Fibroblast of skin of abdomen (primary cell): ENCODE measurements around the gene PACC1.
"Not testable (repeated sequence)": the region's sequence is repeated elsewhere in the genome, so short reads cannot be mapped to it uniquely, and the experiment has no call there.

Source experiments
- DNase-seq: peaks from one replicate; pipeline ENCODE4 v3.0.0-alpha.2; 2013

PACC1 gene

DNA sequence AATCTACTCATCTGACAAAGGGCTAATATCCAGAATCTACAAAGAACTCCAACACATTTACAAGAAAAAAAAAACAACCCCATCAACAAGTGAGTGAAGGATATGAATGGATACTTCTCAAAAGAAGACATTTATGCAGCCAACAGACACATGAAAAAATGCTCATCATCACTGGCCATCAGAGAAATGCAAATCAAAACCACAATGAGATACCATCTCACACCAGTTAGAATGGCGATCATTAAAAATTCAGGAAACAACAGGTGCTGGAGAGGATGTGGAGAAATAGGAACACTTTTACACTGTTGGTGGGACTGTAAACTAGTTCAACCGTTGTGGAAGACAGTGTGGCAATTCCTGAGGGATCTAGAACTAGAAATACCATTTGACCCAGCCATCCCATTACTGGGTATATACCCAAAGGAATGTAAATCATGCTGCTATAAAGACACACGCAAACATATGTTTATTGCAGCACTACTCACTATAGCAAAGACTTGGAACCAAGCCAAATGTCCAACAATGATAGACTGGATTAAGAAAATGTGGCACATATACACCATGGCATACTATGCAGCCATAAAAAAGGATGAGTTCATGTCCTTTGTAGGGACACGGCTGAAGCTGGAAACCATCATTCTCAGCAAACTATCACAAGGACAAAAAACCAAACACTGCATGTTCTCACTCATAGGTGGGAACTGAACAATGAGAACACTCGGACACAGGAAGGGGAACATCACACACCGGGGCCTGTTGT, 18.8 kb downstream of the PACC1 start:
- DNase-seq = not testable (repeated sequence)

DNA sequence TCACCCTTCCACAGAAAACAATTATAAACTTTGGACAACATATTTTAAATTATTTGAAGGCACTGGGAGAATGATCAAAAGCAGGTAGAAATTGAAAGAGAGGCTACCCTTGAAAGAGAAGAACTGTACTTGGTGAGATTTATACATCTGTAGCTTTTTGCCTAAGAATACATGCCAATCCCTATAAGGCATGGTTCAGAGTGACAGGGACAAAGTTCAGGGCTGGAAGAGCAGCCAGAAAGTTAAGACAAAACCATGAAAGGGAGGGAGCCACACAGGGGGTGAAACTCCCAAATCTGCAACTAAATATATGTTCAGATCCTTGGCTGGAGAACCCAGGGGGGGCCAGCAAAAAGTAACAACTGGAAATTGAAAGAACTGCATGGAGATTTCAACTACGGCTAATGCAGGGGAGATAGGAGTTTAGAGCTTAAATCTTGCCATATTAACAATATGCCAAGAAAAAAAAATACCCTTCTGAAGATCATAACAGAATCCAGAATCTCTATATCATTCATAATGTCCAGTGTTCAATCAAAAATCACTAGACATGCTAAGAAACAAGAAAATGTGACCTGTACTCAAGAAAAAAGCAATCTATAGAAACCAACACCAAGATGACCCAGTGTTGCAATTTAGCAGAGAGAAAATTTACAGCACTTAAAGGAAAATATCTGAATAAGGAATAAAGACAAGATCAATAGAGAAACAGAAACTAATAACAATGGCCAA, 25.5 kb downstream of the PACC1 start:
- DNase-seq = no peak

DNA sequence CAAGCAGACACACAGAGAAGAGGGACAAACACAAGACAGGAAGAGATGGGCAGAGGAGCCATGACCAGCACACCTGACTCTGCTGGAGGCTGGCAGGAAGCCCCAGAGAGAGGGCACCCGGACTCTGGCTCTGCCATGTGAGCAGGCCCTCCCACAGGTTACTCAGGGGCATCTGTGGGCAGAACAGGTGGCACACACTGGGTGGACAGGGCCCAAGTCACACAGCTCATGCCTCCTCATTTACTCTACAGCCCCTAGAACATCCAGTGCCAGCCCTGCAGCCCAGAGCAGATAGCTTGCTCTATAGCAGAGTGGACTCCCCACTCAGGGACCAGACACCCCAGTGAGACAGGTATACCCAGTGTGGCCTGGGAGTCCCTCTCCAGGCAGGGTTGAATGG, 28.7 kb downstream of the PACC1 start:
- DNase-seq = no peak

DNA sequence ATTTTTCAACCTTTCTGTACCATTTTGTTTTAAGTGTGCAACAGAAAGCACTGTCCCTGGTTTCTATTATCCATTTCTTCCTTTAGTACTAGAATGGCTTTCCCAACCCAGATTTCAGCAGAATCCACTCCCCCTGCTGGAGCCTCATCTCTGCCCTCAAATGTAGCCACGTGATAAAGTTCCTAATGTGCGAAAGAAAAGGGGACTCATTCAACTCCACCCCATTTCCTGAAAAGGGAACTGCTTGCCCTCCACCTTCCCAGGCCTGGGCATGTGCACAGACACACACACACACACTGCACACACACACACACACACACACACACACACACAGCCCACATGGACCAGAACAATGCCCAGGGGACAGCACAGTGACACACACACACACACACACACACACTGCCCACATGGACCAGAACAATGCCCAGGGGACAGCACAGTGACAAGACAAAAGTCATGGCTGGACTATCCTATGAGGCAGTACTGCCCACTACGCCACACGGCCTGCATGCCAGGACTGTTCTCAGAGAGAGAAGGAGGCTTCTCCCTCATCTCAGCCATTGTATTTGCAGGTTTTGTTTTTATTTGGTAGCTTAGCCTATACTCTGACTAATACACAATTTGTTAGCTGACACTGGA, 33.2 kb downstream of the PACC1 start:
- no peak for DNase-seq

DNA sequence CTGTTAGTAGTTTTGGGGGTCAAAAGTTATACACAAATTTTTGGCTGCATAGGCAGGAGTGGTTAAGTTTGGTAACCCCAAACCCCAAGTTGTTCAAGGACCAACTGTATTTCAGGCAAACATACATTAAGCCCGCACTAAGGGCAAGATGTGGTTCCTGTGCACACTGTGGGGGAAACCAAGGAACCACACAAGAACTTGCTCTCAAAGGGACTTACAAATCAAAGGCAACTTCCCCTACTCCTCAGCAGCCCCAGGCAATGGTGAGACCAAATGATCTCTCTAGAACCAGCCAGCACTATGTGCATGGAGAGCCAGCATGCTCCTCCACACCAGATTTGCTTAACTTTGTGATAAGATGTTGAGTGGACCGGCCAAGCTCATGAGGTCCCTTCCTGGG, 35.3 kb downstream of the PACC1 start:
- DNase-seq = no peak

DNA sequence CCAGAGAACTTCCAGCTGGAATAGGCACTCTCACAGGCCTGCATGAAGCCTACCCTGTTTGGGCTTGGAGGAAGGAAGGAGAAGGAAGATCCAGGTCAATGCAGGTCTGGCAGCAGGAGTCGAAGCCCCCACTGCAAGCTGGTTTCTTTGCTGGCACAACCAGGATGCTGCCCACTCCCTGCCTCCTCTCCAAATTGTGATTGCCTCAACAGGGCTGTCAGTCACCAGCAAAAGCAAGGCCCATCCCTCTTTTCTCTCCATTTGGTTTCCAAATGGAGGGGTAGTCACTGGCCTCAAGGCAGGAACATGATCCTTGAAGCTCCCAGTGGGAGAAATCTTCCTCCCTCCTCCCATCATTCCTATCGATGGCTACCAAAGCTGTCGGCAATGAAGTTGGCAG, 37.0 kb downstream of the PACC1 start:
- no peak for DNase-seq

DNA sequence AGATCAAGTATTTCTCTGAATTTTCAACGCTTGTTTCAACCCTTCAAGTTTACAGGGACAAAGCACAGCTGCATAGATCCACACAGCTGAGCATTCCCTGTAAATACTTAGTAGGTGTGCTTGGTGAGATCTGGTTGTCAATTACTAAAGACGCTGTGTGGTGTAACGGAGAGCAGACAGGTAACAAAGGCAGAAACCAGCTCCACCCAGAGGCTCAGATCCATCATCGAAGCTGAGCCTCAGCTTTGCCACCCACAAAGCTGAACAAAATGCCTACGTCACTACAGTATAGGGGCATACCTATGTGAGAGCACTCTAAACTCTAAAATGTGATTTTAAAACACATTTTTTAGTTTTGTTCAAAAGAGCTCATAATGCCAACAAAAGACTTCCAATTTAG, 38.7 kb downstream of the PACC1 start:
- no peak for DNase-seq

DNA sequence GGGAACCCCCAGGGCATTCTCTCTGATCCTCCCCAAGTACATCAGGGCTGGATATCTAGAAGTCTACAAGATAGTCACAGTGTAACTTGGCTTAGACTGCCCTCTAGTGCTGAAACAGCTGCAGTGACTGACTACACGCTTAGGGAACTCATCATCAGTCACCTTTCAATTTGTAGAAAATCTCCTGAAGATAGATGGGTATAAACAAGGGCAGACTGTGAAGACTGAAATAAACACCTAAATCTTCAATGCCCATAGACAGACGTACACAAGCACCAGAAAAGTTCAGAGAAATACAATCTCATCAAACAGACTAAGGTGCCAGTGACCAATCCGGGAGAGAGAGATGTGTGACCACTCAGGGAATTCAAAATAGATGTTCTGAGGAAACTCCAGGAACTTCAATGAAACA, 46.6 kb downstream of the PACC1 start:
- DNase-seq = peak; percentile 65

DNA sequence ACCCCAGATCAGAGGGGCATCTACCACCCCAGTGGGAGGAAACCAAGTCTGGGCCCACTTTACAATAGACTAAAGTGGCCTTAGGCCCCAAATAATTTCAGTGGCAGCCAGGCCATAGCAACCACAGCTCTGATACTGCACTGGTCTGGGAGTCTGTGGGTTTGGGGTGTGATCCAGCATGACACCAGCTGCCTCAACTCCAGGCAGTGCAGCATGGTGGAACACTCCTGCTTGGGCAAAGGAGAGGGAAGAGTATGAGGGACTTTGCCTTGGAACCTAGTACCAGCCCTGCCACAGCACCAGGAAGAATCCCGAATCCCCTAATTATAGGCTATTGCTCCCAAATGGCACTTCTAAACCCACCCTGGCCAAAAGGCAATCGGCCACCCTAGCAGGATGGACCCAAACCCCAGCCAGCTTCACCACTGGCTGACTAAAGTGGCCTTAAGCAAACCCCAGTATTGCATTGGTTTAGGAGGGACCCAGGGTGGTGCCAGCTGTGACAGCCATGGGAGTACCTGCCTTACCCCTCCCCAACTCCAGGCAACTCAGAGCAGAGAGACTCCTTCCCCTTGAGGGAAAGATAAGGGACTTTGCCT, 47.1 kb downstream of the PACC1 start:
- DNase-seq = no peak

DNA sequence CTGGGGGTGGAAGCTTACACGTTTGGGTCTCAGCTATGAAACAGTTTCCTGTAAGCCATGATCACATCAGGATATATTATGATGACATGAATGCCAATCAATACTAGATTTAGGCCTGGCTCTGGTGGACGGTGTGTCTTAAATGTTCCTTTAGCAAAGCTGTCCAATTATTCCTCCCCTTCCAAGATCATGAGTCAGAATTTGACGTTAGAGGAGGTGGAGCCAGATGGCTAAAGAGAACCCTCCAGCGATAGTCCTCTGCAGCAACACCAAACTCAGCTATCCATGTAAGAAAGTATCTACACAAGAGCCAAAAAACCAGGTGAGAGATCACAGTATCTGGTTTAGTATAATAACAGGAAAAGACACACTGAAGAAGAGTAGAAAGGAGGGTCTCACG, 47.8 kb downstream of the PACC1 start:
- DNase-seq = no peak

DNA sequence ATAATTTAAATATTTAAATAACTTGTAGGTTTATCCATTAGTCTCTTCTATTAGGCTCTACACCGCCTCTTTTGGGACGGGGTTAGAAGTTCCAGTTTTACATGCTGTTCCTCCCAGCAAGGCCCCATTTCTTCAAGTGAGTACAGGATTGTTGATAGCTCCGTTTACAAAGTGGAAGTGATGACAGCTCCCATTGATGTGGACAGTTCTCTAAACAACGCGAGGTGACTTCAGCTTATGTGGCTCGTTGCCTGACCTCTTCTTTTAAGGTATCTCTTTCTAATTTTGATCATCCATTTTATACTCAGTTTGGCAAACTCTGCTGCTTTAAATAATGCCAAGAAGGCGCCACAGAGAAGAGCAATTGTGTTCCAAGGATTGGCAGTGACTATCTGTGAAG, 49.7 kb downstream of the PACC1 start:
- no peak for DNase-seq

DNA sequence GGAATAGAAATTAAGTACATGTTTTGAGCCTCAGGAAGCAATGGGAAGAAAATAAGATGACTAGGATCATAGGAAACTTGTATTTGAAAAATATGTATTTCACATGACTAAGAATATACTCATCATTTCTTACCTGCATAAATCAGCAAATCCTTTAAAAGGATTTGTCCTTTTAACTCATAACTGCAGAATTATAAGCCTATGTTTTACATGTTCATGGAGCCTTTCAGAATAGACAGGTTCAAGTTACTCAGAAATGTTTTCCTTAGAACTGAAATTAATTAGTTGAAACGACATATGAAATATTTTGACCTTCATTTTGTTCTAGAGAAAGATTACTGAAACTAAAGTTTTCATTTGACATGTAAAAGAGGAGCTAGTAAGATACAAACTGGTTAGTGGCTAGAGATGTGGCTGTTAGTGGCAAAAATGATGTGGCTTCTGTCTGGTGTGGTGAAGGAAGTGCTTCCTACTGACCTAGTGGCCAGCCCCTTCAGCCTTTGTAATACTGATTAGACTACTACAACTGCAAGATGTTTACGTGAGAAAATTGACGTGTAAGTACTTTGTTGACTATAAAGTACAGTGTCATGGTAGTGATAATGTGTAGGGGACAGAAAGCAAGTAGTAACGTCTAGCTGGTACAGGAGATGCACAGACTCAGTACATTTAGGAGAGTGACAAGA, 54.7 kb downstream of the PACC1 start:
- no peak for DNase-seq

DNA sequence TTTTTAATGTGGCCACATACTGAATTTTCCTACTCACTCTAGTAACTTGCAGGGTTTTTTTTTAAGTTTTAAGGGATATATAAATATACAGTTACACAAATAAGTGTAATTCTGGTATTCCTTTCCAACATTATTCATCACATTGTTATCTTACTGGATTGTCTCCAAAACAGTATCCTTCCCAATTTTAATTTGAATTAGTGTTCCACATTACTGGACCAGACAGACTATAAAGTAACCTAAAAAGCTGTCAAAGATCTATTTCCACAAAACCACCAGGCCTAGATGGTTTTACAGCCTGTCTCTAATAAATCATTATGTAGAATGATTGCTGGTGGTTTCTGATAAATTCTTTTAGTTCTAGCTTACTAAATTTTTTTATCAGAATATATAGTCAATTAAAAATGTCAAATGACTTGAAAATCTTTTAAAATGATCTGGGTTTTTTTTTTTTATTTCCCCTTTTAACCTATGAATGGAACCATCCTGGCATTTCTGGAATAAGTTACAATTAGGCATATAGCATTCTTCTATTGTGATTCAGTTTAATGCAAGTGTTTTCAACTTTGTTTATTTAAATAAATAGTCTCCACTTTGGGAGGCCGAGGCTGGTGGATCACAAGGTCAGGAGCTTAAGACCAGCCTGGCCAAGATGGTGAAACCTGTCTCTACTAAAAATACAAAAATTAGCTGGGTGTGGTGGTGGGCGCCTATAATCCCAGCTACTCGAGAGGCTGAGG, 59.3 kb downstream of the PACC1 start:
- DNase-seq = peak; percentile 89

DNA sequence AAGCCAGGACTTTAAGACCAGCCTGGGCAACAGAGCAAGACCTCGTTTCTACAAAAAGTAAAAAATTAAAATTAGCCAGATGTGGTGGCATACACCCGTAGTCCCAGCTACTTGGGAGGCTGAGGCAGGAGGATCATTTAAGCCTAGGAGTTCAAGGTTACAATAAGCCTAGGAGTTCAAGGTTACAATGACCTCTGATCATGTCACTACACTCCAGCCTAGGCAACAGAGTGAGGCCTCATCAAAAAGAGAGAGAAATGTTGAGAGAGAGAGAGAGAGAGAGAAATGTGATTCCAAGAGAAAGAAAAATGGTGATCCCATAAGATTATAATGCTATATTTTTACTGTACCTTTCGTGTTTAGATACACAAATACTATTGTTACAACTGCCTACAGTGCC, 60.2 kb downstream of the PACC1 start:
- DNase-seq = no peak

DNA sequence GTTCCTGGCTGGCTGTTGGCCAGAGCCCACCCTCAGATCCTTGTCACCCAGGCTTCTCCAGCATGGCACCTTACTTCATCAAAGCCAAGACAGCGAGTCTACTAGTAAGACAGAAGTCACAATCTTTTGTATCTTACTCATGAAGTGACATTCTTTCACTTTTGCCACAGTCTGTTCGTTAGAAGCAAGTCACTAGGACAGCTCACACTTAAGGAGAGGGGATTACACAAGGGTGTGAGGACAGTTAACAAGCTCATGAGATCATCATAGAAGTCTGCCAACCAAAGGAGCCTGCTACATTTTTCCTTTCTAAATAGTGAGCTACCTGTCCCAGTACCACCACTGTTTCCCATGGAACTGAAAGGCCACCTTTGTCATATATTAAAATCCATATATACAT, 61.5 kb downstream of the PACC1 start:
- DNase-seq = peak; percentile 3

DNA sequence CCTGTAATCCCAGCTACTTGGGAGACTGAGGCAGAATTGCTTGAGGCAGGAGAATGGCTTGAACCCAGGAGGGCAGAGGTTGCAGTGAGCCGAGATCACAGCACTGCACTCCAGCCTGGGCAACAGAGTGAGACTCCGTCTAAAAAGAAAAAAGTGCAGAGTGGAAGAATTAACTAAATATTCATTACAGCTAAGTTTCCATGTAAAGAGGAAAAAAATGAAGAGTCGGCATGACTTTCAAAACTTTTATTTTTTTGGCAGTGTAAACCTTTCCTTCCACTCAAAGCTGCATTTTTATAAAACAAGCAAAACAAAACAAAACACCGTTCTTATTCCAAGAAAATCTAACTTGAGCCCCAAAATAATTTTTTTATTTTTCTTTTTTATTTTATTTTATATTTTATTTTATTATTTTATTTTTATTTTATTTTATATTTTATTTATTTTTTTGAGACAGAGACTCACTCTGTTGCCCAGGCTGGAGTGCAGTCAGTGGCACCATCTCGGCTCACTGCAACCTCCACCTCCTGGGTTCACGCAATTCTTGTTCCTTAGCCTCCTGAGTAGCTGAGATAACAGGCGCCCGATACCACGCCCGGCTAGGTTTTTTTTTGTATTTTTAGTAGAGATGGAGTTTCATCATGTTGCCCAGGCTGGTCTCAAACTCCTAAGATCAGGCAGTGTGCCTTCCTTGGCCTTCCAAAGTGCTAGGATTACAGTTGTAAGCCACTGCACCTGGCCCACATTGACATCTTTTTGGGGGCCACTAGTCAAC, 62.9 kb downstream of the PACC1 start:
- DNase-seq = no peak

DNA sequence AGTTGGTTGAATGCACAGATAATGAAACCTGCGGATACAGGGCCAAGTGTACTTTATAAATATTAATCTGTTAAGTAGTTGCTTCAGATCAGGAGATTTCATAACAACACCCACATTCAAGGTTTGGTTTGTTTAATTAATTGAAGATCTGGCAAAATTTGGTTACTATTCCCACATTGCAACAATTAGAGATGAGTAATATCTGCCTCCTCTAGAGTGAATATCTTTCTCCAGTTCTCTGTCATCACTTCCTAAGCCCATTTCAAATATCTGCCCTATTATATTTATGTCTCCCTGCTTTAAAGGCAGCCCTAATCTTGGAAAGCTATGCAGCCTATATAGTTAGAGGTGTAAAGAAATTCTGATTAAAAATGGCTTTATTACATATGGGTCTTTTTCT, 68.1 kb downstream of the PACC1 start:
- DNase-seq = peak; percentile 51

DNA sequence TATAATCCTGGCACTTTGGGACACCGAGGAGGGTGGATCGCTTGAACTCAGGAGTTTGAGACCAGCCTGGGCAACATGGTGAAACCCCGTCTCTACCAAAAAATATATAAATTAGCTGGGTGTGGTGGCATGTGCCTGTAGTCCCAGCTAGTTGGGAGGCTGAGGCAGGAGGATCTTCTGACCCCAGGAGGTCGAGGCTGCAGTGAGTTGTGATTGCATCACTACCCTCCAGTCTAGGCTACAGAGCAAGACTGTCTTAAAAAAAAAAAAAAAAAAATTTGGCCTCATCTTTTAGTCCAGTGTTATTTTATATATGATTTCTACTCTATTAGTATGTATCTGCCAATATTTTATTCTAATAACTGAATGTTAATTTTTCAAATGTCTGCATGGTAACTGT, 69.8 kb downstream of the PACC1 start:
- no peak for DNase-seq

DNA sequence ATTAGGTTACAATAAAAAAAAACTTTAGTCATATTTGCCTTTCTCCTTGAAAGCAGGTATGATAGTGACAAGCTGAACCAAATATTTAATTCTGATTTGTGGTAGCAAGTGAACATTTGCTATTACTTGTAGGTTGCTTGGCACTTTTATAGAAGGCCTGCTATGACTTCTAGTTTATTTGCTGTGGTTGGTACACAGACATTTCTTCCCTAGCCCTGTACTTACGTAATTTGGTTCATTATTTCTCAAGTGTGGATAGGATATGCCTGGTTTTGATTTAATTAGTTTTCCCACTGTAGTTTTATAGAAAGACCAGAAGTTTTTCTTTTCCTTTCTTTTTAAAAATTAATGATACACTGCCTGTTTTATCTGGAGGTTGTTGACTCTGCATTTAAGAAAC, 73.6 kb downstream of the PACC1 start:
- no peak for DNase-seq

DNA sequence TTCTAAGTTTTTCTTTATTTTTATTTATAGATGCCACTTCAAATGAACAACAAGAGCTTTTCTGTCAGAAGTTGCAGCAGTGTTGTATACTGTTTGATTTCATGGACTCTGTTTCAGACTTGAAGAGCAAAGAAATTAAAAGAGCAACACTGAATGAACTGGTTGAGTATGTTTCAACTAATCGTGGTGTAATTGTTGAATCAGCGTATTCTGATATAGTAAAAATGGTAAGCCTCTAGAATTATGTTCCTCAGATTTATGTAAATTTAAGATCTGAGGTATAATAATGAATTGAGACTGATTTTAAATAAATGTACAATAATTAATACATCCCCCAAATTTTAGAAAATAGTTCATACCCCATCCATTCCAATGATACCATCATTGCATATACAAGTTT, 85.6 kb downstream of the PACC1 start:
- DNase-seq = no peak

DNA sequence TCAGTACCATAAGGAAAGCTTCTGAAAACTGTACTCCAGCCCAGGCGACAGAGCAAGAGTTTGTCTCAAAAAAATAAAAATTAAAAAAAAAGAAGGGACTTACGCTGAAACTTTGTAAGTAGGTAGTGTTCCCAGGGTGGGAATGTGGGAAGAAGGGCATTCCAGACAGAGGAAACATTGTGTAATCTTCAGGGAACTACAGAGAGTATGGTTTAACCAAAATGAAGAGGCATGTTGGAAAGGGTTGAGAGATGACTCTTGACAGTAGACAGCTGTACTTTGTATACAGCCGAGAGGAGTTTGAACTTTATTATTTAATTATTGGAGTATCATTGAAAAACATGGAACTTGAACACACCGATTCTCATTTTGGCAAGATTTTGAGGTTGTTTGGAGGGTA, 86.4 kb downstream of the PACC1 start:
- peak; percentile 43 for DNase-seq
